Endothelial cell (in vitro differentiated cells): ENCODE results near the gene POFUT2. TPM values are rescaled to one million over a fixed set of nuclear protein-coding genes. Genes with fewer than 3 reads are reported as not detected.

Experiments used
- total RNA-seq: library from RNA; stranded (reverse); fragmentation: NEBNext Ultra II Directional; extraction: Animal tissue kit (Norgen Biotek cat#: 25700); gene quantifications from one replicate; pipeline ENCODE4 v1.2.1, GENCODE V29; 2021; ENCODE audit not compliant: unreplicated experiment

POFUT2 gene
- total RNA-seq, 1 donor from 2014 or later, result 37.8 TPM

Other genes starting within 250 kb of the POFUT2 start
- 14.5 TPM for gene ADARB1, start 213.3 kb downstream of the POFUT2 start, total RNA-seq
- gene COL18A1, start 117.3 kb upstream of the POFUT2 start, total RNA-seq, result 61.1 TPM